ENCODE results near the gene UBAC1.
"Not testable (repeated sequence)": the region's sequence is repeated elsewhere in the genome, so short reads cannot be mapped to it uniquely, and the experiment has no call there.

The UBAC1 gene

DNA sequence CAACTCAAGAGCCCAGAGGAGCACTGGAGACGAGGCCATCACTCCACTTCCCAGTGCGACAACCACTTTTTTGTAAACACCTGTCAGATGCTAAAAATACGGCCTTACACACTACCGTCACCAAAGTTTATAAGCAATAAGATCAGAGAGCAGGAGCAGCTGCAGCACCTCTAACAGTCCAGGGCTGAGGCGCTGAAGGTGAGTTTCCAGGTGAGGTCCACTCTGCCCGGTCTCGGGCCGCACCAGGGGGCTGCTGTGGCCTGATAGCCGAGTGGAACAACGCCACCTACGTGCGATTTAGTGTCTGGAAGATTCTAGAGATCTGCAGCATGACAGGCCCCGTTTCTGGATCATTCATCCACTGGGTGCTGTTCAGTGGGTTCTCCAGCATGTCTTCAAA lies 28.1 kb downstream of the UBAC1 start:
- no peak for DNase-seq

DNA sequence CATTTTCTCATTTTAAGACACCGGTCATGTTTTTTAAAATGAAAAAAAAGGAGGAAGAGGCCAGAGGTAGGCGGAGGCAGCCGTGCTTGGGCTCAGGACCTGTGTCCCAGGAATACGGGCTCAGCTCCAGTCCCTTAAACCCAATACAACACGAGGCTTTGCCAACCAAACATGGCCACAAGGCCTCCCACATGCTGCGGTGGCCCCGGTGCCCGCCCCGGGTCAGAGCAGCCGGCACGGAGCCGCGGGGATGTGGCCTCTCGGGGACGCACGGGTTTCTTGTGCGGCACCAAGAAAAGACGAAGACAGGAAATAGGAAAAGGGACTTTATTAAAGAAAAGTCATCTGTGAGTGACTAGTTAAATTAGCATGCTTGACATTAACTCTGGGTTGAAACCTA lies 28.5 kb downstream of the UBAC1 start:
- DNase-seq, result no peak

DNA sequence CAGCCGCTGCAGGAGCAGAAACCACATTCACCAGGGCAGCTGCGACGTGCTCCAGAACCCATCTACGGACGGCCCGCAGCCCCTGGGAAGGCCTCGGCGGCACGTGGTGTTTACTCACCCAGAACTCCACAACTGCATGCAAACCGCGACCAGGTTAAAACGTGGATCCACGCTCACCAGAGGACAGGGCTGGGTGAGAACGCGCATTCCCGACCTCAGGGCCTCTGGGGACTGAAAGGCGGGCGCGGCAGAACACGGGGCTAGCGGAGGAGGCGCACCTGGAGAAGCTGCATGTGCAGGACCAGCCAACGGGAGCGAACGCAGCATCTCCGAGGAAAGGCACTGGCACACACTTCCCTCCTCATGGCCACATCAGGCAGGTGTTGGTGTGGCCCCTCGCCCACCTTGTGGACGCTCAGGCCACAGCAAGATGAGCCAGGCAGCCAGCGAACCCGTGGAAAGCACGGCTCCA lies 29.8 kb downstream of the UBAC1 start:
- DNase-seq, result no peak

DNA sequence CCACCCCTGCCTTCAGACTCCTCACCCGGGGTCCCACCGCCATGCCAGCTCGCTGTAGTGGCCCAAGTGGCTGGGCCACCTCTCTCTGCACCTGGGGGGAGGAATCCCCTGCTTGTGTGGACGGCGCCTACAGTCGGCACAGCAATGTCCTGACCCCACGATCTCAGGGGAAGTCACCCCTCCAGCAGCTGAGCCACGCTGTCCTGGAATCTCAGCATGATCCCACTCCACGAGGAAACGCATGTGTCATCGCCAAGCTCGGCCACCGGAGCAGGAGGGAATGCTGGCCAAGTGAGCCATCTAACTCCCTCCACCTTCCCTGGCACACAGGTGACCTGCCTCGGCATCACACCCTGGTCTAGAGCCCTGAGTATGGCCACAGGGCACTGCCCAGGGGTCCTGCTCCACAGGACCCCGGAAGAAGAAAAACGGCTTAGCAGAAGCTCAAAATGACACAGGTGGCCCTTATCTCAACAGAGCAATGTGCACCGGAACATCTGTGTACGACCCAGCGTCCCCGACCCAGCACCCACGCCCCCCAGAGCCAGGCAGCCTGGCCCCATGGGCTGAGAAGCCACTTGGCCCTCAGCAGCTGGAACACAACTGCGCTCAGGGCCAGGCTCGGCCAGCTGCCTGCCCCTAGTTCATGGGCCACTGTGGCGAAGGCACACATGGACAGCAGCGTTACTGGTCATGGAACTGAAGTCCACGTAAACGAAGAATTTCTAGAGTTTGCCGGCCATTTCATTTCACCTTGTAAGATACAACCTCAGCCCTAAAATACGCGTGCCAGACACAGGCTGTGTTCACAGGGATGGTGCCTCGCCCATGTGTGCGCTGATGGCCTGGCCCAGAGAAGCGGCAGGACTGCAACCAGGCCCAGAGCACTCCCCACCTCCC lies 30.5 kb downstream of the UBAC1 start:
- DNase-seq, result no peak

DNA sequence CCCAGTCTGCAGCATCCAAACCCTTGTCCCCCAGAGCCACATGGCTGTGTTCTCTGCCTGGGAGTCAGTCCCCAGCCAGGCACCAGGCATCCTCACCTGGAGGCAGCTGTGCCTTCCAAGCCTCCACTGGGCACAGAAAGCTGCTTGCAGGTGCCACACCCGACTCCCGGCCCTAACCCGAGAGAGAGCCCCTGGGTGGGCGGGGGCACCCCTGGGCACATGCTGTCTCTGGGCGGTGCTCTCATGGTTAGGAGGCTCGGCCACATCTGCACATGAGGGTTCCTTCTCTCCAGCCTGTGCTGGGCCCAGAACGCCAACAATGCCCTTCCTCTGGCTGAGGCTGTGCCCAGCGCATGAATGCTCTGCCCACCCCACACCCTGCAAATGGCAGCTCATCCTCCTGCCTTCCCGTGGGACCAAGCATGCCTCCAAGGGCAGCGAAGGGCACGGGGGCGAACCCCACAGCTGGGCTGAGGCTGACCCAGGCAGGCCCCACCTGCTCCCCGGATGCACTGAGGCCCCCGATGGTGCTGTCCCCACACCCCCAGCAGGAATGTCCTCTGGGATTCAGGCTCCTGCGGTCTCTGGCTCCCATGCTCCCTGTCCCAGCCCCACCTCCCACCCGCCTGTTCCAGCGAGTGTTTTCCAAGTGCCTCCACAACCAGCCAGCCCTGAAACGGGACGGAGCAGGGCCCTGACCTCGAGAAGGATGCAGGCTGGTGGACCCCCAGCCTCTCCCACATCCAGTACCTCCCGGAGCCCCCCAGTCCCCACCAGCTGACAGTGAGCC lies 31.3 kb downstream of the UBAC1 start:
- DNase-seq, result no peak

DNA sequence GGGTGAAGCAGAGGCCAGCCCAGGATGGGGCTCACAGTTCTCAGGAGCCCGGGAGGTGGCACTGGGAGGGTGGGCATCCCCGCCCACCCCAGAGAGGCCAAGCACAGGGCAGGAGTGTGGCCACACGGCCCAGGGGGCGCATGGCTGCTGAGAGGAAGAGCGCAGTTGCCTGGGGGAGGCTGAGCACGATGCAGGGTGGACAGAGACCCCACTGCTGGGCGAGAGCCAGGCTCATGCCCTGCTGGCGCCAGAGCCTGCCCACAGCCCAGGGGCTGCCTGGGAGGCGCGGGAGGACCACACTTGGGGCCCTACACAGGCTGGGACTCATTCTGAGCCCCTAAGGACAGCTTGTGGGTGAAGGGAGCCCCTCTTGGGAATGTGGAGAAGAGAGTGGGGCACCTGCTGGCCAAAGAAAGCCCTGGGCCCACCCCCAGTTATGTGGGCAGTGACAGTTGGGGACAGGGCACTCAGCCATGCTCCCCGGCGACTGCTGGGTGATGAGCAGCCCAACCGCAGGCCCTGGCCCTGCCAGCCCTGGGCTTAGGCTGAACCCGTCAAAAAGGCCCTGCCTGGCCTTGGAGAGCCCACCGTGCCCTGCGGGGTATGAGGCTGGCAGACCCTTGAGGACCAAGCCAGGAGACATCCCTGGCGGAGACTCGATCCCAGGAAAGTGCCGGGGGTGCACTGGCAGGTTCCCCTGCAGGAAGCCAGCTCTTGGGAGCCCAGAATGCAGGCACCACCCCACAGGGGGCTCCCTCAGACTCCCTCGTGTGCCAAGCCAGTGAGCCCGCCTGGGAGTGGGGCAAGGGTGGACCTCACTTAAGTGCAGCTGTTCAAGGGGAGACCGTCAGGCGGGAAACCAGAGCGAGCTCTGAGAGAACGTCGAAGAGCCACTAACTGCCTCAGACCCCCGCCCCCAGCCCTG lies 32.2 kb downstream of the UBAC1 start:
- DNase-seq, result no peak

DNA sequence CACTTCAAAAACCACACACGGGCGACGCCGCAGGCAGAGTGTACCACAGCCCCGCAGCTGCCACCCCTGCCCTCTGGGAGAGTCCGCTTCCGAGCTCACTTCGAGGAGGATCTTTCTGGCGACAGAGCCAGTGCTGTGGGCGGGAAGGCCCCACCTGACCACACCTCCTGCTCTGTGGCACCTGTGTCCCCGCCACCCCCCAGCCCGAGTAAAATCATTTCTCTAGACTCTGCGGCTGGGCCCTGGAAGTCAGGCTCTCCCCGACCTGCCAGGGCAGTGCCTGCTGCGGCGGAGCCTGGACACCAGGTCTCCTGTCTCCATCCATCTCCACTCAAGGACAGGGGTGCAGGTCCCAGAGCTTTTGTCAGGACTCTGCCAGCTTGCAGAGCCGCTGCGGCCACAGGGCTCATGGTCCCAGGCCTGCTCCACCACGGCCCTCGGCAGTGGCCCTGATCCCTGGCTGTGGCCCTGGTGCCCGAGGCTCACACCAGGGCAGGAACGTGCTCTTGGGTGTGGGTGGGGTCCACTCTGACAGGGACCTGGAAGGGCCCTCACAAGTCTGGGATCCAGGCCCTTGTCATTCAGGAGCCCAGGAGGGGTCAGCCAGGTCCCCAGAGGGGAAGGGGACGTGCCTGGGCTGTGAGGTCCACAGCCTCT lies 33.0 kb downstream of the UBAC1 start:
- DNase-seq, result no peak

DNA sequence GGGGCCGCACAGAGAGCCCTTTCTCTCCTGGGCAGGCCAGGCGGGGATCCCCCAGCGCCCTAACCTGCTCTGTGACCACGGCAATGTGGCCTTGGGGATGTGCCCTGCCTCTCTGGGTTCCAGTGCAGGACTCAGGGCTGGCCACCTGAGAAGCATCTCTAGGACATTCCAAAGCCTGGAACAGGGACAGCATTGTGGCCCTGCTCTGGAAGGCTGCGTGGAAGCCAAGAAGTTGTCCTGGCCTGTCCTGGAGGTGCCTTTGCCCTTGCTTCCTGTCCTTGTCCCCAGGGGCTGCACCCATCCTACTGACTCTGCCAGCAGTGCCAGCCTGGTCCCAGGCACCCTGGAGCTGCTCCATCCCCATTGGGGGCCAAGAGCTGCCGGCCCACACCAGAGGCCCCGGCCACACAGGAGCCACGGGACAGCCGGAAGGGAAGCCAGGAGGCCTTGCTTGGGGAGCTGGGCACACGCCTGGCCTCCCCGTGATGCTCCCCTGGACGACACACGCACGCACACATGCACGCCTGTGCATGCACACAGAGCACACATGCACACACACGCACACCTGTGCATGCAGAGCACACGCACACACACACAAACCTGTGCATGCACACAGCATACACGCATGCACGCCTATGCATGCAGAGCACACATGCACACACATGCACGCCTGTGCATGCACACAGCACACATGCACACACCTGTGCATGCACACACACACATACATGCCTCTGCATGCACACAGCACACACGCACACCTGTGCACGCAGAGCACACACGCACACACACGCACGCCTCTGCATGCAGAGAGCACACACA lies 33.8 kb downstream of the UBAC1 start:
- DNase-seq, result no peak

DNA sequence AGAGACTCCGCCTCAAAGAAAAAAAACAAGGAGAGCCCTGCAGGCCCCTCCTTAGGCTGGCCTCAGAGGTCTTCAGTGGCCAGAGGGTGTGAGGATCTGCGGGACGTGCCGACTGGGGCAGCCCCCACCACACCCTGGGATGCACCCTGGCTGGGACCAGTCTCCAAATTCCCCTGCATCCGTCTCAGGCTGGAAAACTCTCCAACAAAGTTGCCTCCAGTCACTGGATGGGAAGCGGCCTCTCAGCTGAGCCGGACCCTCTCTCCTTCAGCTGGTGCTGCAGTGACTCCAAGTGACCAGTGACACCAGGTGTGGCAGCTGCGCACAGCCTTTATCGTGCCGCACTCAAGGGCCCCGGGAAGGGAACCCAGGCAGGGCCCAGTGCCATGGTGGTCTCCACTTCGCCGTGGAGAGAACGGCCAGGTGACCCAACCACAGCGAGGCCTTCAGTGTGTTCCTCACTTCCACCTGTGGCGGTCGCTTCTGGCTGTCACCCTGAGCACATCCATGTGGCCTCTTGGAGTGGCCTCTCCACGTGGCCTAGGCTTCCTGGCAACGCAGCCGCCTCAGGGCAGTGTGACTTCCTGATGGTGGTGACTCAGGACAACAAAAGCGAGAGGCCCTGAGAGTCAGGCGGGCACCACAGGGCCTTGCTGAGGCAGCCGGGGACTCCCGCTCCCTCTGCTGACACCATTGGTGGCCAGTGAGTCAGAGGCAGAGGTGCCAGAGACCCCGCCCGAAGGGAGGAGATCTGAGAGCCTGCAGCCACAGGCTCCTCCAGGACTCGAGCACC lies 34.6 kb downstream of the UBAC1 start:
- peak; percentile 88 for DNase-seq

DNA sequence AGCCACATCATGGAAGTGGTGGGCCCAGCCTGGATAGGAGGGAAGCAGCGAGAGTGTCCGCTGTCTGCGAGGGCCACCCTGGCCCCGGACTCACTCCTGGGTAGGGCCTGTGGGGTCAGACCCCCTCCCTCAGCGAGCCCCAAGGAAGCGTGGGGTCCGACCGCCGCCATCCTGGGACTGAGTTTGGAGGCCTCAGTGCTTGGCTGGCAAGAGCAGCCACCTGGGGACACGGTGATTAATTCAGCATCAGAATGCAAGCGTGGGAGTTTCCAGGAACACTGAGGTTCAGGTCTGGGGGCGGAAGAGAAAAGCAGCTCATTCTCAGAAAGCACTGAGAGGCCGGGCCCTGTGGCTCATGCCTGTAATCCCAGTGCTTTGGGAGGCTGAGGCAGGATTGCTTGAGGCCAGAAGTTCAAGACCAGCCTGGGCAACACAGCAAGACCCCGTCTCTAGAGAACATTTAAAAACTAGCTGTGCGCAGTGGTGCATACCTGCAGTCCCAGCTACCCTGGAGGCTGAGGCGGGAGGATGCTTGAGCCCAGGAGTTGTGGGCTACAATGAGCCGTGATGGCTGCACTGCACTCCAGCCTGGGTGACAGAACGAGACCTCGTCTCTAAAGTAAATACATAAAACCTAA lies 35.6 kb downstream of the UBAC1 start:
- DNase-seq, result peak; percentile 87

DNA sequence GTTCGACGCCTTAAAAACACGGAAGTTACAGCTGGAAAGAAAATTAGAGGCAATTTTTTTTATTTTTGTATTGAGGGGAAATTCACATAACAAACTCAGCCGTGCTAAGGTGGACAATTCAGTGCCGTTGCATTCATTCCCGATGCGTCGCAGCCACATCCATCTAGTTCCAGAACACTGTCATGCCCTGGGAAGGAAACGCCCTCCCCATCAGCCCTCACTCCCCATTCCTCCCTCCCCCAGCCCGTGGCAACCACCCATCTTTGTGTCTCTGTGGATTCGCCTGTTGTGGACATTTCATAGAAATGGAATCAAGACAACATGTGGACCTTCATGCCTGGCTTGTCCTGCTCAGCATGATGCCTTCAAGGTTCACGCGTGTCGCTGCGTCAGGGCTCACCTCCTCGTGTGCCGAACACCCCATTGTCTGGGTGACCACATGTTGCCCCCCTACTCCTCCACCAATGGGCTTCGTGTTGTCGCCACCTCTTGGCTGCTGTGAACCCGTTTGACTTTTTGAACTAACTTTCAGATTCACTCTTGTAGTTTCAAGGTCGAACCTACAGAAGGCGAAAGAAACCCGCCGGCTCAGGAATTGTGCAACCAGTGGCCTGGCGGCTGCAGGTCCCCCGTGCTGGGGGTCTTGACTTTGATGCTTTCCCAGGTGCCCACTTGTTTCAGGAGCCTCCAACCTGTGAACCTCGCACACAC lies 36.4 kb downstream of the UBAC1 start:
- DNase-seq, result no peak

DNA sequence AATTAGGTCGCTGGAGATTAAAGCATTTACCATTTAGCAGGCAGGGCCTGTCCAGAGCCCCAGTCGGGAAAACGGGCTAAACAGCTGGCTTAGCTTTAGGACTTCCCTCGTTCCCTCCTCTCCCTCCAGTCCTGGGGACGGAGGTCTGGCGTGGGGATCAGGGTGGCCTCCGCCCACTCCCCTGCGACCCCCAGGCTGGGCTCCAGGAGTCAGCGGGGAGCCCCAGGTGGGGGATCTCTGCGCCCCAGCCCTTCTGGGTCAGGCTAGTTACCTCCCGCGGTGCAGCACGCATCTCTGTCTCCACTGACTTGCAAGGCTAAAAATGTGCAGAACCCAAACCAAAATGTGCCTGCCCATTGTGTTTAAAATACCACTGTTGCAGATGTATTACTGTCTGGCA lies 37.7 kb downstream of the UBAC1 start:
- no peak for DNase-seq

DNA sequence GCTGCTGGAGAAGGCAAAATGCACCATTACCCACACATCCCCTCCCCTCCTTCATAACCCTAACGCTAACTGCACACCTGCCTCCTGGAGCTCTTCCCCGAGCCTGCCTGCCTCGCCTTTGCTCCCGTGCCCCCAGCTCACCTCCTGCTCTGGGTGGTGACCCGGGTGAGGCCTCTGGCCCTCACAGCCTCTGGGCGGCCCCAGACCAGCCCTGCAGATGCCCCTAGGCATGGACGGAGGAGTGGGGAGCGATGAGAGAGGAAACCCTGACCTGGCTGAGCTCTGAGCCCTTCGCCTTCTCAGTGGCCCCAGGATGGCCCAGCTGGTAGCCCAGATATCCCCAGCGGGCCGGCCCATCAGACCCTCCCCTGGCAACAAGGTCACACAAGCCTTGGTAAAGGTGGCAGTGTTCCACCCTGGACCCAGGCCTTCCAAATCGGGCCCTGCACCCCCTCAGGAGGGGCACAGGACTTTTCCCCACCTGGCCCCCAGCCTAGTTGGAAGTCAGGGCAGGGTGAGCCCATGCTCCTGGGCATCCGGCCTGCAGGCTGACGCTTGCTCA lies 39.3 kb downstream of the UBAC1 start:
- no peak for DNase-seq

DNA sequence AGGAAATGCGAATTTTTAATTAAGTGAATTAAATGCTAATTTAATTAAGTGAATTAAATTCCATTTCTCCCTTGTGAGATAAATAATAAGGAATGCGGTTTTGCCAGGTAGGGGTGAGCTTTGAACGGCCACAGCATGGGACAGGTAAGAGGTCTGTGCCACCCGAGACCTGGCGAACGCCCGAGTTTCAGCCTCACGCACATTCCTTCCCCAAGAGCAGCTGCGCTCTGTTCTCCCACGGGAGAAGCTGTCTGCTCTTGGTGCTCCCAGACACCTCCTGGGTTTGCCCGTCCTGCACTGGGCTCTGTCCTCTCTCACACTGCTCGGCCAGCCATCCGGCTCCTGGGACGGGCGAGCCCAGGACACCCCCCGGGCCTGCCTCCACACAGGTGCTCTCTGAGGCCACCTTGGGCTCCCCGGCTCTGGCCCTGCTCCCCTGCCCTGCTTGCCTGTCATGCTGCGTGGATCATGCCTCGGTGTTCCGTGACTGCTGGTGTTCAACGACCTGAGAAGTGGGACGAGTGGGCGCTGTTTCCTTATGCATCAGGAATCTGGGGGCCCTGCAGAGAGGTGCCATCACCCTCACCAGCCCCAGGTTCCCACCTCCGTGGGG lies 40.1 kb downstream of the UBAC1 start:
- DNase-seq, result peak; percentile 44

DNA sequence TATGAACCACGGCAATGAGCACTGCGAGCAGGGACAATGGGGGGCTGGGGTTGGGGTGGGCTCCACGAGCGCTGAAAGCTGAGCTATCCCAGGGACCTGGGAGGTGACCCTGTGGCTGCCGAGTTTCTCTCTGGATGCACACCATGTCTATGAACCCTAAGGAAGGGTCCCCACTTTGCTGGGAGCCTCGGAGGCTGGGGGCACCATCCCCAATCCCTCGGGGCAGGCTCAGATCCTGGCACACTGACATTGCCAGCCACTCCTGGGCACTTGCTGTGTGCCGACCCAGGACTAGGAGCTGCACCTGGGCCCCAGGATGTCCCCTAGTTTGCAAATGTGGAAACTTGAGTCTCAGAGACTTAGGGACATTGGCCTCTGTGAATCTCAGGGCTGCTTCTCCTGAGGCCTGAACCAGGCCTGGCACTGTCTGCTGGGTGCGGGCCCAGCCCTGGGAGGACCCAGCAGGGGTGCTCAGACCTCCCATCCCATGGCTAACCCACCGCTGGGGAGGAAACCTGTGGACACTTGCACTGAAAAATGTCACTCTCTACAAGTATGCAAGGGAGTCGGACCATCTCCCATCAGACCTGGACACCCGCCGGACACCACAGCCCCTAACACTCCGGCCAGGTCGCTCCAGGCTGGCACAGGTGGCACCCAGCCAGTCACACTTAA lies 40.8 kb downstream of the UBAC1 start:
- peak; percentile 57 for DNase-seq

DNA sequence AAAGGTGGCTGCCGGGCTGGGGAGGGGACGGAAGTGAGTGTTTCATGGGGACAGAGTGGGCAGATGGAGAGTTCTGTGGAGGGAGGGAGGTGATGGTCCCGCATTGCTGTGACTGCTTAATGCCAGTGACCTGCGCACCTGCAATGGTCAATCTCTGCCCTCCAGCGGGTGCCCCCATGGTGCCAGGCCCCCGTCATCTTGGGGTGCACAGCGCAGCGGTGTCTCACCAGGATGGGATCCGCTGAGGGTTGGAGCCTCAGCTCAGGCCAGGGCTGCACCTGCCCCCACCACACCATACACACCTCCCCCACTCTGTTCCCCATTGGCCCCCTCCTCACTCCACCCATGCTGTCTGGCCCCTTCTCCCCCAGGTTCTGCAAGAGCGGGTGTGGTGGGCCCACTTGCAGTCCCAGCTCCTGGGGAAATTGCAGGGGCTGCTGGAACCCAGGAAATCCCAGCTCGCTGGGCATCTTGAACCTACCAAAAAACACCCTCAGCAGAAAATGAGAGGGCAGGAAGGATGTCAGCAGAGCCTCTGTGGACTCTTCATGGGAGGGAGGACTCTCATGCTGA lies 41.8 kb downstream of the UBAC1 start:
- peak; percentile 53 for DNase-seq

DNA sequence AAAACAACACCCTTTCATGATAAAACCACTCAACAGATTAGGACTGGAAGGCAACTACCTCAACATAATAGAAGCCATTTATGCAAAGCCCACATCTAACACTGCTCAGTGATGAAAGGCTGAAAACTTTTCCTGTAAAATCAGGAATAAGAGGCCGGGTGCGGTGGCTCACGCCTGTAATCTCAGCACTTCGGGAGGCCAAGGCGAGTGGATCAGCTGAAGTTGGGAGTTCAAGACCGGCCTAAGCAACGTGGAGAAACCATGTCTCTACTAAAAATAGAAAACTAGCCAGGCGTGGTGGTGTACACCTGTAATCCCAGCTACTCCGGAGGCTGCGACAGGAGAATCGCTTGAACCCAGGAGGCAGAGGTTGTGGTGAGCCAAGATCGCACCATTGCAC lies 44.9 kb downstream of the UBAC1 start:
- DNase-seq, result not testable (repeated sequence)

DNA sequence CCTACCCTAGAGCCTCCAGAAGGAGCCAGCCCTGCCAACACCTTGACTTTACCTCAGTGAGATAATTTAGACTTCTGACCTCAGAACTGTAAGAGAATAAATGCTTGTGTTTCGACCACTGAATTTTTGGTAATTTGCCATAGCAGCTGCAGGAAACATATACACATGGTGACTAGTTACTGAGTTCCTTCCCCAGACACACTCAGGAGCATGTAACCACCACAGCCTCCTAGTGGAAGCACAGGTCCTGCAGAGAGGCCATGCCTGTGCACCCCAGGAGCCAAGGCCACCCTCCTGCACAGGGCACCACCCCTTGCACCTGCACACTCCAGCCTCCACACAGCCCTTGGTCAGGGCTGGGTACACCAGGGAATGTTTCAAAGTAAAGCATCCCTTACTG lies 46.3 kb downstream of the UBAC1 start:
- peak; percentile 38 for DNase-seq

Data from activated effector memory CD4-positive, alpha-beta T cell treated with anti-CD3 and anti-CD28 coated beads, Interleukin-2, amount 50 U/mL, for 16 hours (primary cell).